GM19467 (cell line): ENCODE data around the gene ADRA2C.
"Not testable (repeated sequence)": the region's sequence is repeated elsewhere in the genome, so short reads cannot be mapped to it uniquely, and the experiment has no call there.

Experiments used
- ATAC-seq: cut with Tn5 transposase; IDR thresholded peaks from one replicate; pipeline ENCODE4 v1.9.1; 2021; ENCODE audit warnings: mild to moderate bottlenecking, moderate library complexity; ENCODE audit not compliant: unreplicated experiment

Gene ADRA2C

GRCh38 chr4:3810796-3811485 is 44.8 kb downstream of the ADRA2C start:
- ATAC-seq: no peak

- no peak for ATAC-seq
Observed at GRCh38 chr4:3811621-3812020, 45.4 kb downstream of the ADRA2C start.

GRCh38 chr4:3812211-3812934 is 46.2 kb downstream of the ADRA2C start:
- ATAC-seq: no peak

- ATAC-seq: no peak
Observed at GRCh38 chr4:3813151-3814052, 47.2 kb downstream of the ADRA2C start.

GRCh38 chr4:3814053-3814570 is 47.9 kb downstream of the ADRA2C start:
- ATAC-seq: no peak

GRCh38 chr4:3814838-3815237 is 48.7 kb downstream of the ADRA2C start:
- ATAC-seq: not testable (repeated sequence)

GRCh38 chr4:3816256-3816825 is 50.2 kb downstream of the ADRA2C start:
- no peak for ATAC-seq

GRCh38 chr4:3816983-3817960 is 51.1 kb downstream of the ADRA2C start:
- ATAC-seq: no peak
